GM19239 (cell line): ENCODE data around the gene DCLRE1A.

Experiments
- DNase-seq: peaks from one replicate; pipeline ENCODE4 v3.0.0; 2011; ENCODE audit warnings: low spot score; ENCODE audit not compliant: insufficient read length
- FAIRE-seq: peaks from 2 replicates; lab custom pipeline; 2011; peaks lifted over from hg19 to GRCh38; lab: Jason Lieb, UNC

DCLRE1A gene

GRCh38 chr10:113854013-113854760, at the start of gene DCLRE1A, which contains the start of gene NHLRC2:
DCLRE1A (minus strand) TSS chr10:113854082; CDS start chr10:113853182, 900 bp downstream.
NHLRC2 (plus strand) TSS chr10:113854661; CDS start chr10:113854873, 212 bp downstream.
- DNase-seq = no peak
- peak; percentile 96 for FAIRE-seq

- DNase-seq = no peak
- FAIRE-seq = peak; percentile 64
These were observed 46.2 kb upstream of the DCLRE1A start for GRCh38 chr10:113899952-113900598.

- FAIRE-seq = peak; percentile 11
These were observed 44.1 kb upstream of the DCLRE1A start for GRCh38 chr10:113897693-113898618.

GRCh38 chr10:113895018-113895417, 41.1 kb upstream of the DCLRE1A start:
- no peak for DNase-seq
- no peak for FAIRE-seq

More at GRCh38 chr10:113897693-113898618, 44.1 kb upstream of the DCLRE1A start:
- DNase-seq = no peak

GRCh38 chr10:113894581-113894980, 40.7 kb upstream of the DCLRE1A start:
- DNase-seq (no peak), FAIRE-seq (no peak)

GRCh38 chr10:113893570-113893969, 39.7 kb upstream of the DCLRE1A start:
- no peak for FAIRE-seq

GRCh38 chr10:113891476-113891875, 37.6 kb upstream of the DCLRE1A start:
- FAIRE-seq = no peak
- no peak for DNase-seq

More at GRCh38 chr10:113893570-113893969, 39.7 kb upstream of the DCLRE1A start:
- no peak for DNase-seq

GRCh38 chr10:113890769-113891168, 36.9 kb upstream of the DCLRE1A start:
- DNase-seq (no peak), FAIRE-seq (no peak)

- DNase-seq (no peak), FAIRE-seq (no peak)
These were observed 36.0 kb upstream of the DCLRE1A start for GRCh38 chr10:113889911-113890310.

- DNase-seq (no peak), FAIRE-seq (no peak)
These were observed 28.4 kb upstream of the DCLRE1A start for GRCh38 chr10:113882240-113882639.

- no peak for FAIRE-seq
- no peak for DNase-seq
These were observed 26.4 kb upstream of the DCLRE1A start for GRCh38 chr10:113880236-113880635.

GRCh38 chr10:113879691-113880090, 25.8 kb upstream of the DCLRE1A start:
- FAIRE-seq (peak; percentile 94), DNase-seq (no peak)

GRCh38 chr10:113876461-113876860, 22.6 kb upstream of the DCLRE1A start:
- FAIRE-seq = no peak
- no peak for DNase-seq

GRCh38 chr10:113875212-113875611, 21.3 kb upstream of the DCLRE1A start:
- DNase-seq (no peak), FAIRE-seq (no peak)

- DNase-seq = no peak
- peak; percentile 68 for FAIRE-seq
These were observed 18.5 kb upstream of the DCLRE1A start for GRCh38 chr10:113872139-113873030.

- DNase-seq (no peak), FAIRE-seq (no peak)
These were observed 15.9 kb upstream of the DCLRE1A start for GRCh38 chr10:113869789-113870188.

GRCh38 chr10:113867904-113868303, 14.0 kb upstream of the DCLRE1A start:
- no peak for FAIRE-seq
- DNase-seq = no peak

- no peak for DNase-seq
- no peak for FAIRE-seq
These were observed 12.9 kb upstream of the DCLRE1A start for GRCh38 chr10:113866551-113867394.

- FAIRE-seq (no peak), DNase-seq (no peak)
These were observed 12.0 kb upstream of the DCLRE1A start for GRCh38 chr10:113865901-113866300.
